KMS-11 (cell line): ENCODE data around the gene GRAP2.

Experiments used
- H2AFZ ChIP-seq: fragments of 200-600 bp; sonication (generic); 2 replicates; pipeline ENCODE4 v1.6.1; 2016; ENCODE audit warnings: antibody characterized with exemption, mixed run types, low read depth
- H3K27ac ChIP-seq: fragments of 200-600 bp; sonication (generic); 2 replicates; pipeline ENCODE4 v1.6.1; 2016; ENCODE audit warnings: mild to moderate bottlenecking, mixed run types
- H3K27me3 ChIP-seq: fragments of 200-600 bp; sonication (generic); 2 replicates; pipeline ENCODE4 v1.6.1; 2017; ENCODE audit warnings: mild to moderate bottlenecking, low read depth, mixed run types, moderate library complexity; ENCODE audit not compliant: insufficient read depth
- H3K36me3 ChIP-seq: fragments of 200-600 bp; sonication (generic); 2 replicates; pipeline ENCODE4 v1.6.1; 2017; ENCODE audit warnings: mild to moderate bottlenecking, mixed run types; ENCODE audit not compliant: insufficient read depth
- H3K4me1 ChIP-seq: fragments of 200-600 bp; sonication (generic); 2 replicates; pipeline ENCODE4 v1.6.1; 2016; ENCODE audit warnings: mild to moderate bottlenecking, low read depth, mixed run types; ENCODE audit not compliant: poor library complexity, severe bottlenecking
- H3K4me2 ChIP-seq: fragments of 200-600 bp; sonication (generic); 2 replicates; pipeline ENCODE4 v1.7.0; 2016; ENCODE audit warnings: mild to moderate bottlenecking, mixed run types
- H3K4me3 ChIP-seq: fragments of 200-600 bp; sonication (generic); IDR thresholded peaks from 2 replicates; pipeline ENCODE4 v1.6.1; 2017; ENCODE audit warnings: low read depth, low read length, mixed read lengths; ENCODE audit not compliant: insufficient read depth
- H3K79me2 ChIP-seq: fragments of 200-600 bp; sonication (generic); 2 replicates; pipeline ENCODE4 v1.6.1; 2016; ENCODE audit warnings: low read depth, mixed run types; ENCODE audit not compliant: insufficient read depth
- H3K9ac ChIP-seq: fragments of 200-600 bp; sonication (generic); 2 replicates; pipeline ENCODE4 v1.6.1; 2016; ENCODE audit warnings: mild to moderate bottlenecking, mixed run types
- H4K20me1 ChIP-seq: fragments of 200-600 bp; sonication (generic); 2 replicates; pipeline ENCODE4 v1.6.1; 2016; ENCODE audit warnings: mild to moderate bottlenecking, mixed run types; ENCODE audit not compliant: insufficient read depth
- TF ChIP-seq, protein P1 (sequence below): fragments of 200-600 bp; sonication (generic); conservative IDR thresholded peaks from 2 replicates; pipeline ENCODE4 v1.6.1; 2017; ENCODE audit warnings: low read depth, mild to moderate bottlenecking, antibody characterized with exemption, low read length, moderate library complexity, mixed read lengths

The GRAP2 gene

DNA sequence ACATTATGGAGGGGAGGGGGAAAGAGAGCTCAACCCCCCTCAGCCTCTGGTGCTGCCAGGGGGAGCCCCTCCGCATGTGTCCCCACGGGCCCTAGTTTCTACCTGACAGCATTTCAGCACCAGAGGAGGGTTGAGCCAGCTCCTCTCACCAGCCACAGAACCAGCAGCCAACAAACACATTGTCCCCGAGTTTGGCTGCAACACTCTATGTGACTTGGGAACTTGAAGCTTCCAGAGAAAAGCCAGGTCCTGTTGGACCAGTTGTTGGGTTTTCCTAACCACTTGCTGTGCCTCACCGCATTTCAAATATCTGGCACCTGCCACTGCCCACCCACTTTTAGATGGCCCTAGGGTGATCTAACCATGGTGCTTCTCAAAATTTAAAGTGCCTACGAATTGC lies 72.8 kb downstream of the GRAP2 start:
- Histone ChIP-seq H4K20me1 (no peaks in the 10 kb centered on the region), H3K4me2 (no peak overlapping the region), H3K27me3 (peaks cover 16% of the 10 kb centered on the region; the same call in 1 of the 2 replicates), H3K79me2 (no peaks in the 10 kb centered on the region), H2AFZ (no peak overlapping the region), H3K4me3 (no peak overlapping the region), H3K9ac (no peak overlapping the region), H3K4me1 (no peaks in the 10 kb centered on the region), H3K27ac (no peak overlapping the region), H3K36me3 (no peaks in the 10 kb centered on the region)
- TF ChIP-seq, protein P1, sequence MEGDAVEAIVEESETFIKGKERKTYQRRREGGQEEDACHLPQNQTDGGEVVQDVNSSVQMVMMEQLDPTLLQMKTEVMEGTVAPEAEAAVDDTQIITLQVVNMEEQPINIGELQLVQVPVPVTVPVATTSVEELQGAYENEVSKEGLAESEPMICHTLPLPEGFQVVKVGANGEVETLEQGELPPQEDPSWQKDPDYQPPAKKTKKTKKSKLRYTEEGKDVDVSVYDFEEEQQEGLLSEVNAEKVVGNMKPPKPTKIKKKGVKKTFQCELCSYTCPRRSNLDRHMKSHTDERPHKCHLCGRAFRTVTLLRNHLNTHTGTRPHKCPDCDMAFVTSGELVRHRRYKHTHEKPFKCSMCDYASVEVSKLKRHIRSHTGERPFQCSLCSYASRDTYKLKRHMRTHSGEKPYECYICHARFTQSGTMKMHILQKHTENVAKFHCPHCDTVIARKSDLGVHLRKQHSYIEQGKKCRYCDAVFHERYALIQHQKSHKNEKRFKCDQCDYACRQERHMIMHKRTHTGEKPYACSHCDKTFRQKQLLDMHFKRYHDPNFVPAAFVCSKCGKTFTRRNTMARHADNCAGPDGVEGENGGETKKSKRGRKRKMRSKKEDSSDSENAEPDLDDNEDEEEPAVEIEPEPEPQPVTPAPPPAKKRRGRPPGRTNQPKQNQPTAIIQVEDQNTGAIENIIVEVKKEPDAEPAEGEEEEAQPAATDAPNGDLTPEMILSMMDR: no peak

DNA sequence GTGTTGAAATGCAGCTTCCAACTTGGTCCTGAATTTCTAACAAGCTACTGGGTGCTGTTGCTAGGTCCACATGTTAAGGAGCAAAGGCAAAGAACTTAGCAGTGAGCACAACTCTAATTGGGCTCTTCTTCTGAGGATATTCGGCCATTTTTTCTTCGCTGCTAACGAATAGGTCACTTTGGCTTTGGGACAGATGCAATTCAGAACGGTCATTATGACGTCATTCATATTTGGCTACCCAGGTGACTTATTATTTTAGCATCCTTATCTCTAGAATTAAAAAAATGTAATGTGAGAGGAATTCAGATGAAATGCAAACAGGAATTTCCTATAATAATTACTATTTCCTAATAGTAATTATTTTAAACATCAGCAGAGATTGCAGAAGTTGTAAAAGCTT lies 73.2 kb downstream of the GRAP2 start:
- Histone ChIP-seq H3K27ac (no peak overlapping the region), H2AFZ (no peak overlapping the region), H3K9ac (no peak overlapping the region), H3K4me1 (no peaks in the 10 kb centered on the region), H4K20me1 (no peaks in the 10 kb centered on the region), H3K4me2 (no peak overlapping the region), H3K4me3 (no peak overlapping the region), H3K79me2 (no peaks in the 10 kb centered on the region), H3K27me3 (peaks cover 16% of the 10 kb centered on the region; the same call in 1 of the 2 replicates), H3K36me3 (no peaks in the 10 kb centered on the region)
- TF ChIP-seq, protein P1: no peak

DNA sequence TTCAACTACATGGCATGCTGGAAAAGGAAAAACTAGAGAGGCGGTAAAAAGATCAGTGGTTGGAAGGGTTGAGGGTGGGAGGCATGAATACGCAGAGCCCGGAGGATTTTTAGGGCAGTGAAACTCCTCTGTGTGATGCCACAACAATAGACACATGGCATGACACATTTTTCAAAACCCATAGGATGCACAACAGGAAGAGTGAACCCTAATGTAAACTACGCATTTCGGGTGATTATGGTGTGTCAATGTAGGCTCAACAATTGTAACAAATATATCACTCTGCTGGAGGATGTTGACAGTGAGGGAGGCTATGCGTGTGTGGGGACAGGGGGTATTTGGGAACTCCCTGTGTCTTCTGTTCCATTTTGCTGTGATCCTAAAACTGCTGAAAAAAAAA lies 78.2 kb downstream of the GRAP2 start:
- H3K9ac ChIP-seq: no peak overlapping the region
- no peaks in the 10 kb centered on the region for H3K36me3 ChIP-seq
- no peak overlapping the region for H3K4me3 ChIP-seq
- no peaks in the 10 kb centered on the region for H3K79me2 ChIP-seq
- H4K20me1 ChIP-seq: no peaks in the 10 kb centered on the region
- H3K4me1 ChIP-seq: no peaks in the 10 kb centered on the region
- TF ChIP-seq, protein P1: no peak
- H3K27me3 ChIP-seq: peaks cover 16% of the 10 kb centered on the region; the same call in 1 of the 2 replicates
- no peak overlapping the region for H3K4me2 ChIP-seq
- no peak overlapping the region for H2AFZ ChIP-seq
- H3K27ac ChIP-seq: no peak overlapping the region

DNA sequence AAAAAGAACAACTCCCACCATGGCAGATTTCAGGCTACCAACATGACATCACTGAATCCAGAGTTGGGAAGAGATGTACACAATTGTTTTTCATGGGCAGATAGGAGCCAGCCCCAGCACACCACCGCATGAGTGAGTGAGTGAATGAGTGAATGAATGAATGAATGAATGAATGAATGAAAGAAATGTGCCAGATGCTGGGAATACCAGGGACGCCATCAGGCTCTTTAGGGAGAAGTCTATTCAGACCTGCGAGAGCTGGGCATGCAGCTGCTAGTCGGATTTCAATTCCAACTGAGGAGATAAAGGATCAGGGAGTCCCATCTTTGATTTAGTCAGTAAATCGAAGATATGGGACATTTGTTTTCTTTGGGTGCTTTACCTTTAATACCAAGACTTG lies 78.6 kb downstream of the GRAP2 start:
- Histone ChIP-seq H3K4me1 (no peaks in the 10 kb centered on the region), H2AFZ (no peak overlapping the region), H4K20me1 (no peaks in the 10 kb centered on the region), H3K79me2 (no peaks in the 10 kb centered on the region), H3K9ac (no peak overlapping the region), H3K4me3 (no peak overlapping the region), H3K36me3 (no peaks in the 10 kb centered on the region), H3K4me2 (no peak overlapping the region), H3K27ac (no peak overlapping the region), H3K27me3 (peaks cover 16% of the 10 kb centered on the region; the same call in 1 of the 2 replicates)
- TF ChIP-seq, protein P1: no peak

DNA sequence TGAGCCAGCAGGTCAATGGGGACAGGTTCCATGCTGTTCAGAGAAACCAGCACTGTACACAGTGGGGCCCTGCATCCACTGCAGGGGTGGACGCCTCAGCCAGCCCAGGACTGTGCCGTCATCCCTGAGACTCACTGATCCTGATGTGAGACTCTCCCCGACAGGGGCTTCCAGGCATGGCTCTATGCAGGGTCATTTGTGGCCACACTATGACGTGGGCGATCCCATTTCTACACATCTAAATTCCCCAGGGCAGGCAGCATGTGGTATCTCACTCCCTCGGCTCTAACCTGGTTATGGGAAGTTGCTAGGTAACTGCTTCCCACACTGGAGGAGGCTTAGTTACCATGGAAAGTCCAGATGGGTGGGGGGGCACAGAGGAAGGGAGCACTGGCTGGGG lies 79.7 kb downstream of the GRAP2 start:
- H3K4me3 ChIP-seq: no peak overlapping the region
- no peak overlapping the region for H2AFZ ChIP-seq
- no peaks in the 10 kb centered on the region for H4K20me1 ChIP-seq
- no peaks in the 10 kb centered on the region for H3K79me2 ChIP-seq
- TF ChIP-seq, protein P1: no peak
- H3K4me2 ChIP-seq: no peak overlapping the region
- no peak overlapping the region for H3K27ac ChIP-seq
- no peak overlapping the region for H3K9ac ChIP-seq
- H3K27me3 ChIP-seq: peaks cover 12% of the 10 kb centered on the region; the same call in 1 of the 2 replicates
- no peaks in the 10 kb centered on the region for H3K36me3 ChIP-seq
- H3K4me1 ChIP-seq: no peaks in the 10 kb centered on the region
